Suppressor macrophage treated with lipopolysaccharide for 4 hours (primary cell): ENCODE measurements around the gene SLC35G6.
A peak's percentile ranks its signal among the peaks of the same experiment; 100 is the strongest.
"Not testable (repeated sequence)": the region's sequence is repeated elsewhere in the genome, so short reads cannot be mapped to it uniquely, and the experiment has no call there.

Experiments
- DNase-seq: peaks from one replicate; pipeline ENCODE4 v3.0.0-alpha.2; 2020

SLC35G6 gene

DNA sequence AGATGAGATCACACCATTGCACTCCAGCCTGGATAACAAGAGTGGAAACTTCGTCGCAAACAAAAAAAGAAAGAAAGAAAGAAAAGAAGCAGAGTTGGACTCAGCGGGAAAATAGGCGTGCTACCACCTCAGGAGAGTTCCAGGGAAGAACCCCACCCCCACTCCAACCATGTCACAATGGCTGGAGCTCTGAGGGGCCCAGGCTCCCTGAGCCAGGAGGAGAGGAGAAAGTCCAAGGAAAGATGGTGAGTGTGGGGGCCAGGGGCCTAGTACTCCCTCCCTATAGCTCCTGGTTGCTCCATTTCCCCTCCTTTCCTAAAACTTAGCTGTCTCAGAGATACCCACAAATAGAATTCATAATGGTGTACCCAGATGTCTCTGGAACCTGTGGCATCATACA lies at the start of gene SLC35G6:
TSS of gene SLC35G6 (plus strand) at position 172 of the 400 bp plus-strand sequence. CDS start at position 243, 71 bp downstream.
- not testable (repeated sequence) for DNase-seq

DNA sequence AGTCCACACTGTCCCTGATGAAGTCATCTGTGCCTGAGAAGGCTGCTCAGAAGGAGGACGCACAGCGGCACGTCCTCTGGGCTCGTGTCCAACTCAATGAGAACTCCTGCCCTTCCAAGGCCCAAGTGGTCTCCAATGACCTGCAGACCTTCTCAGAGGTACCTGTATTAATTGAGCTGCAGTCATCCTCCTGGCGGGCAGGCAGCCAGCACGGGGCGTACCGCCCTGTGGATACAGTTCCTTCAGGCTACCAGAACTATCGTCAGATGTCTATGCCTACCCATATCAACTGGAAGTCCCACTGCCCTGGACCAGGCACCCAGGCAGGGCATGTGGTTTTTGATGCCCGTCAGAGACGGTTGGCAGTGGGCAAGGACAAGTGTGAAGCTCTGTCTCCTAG lies 49.0 kb upstream of the SLC35G6 start:
- no peak for DNase-seq

- DNase-seq, result peak; percentile 61
Observed at GRCh38 chr17:7435676-7436555, 45.3 kb upstream of the SLC35G6 start.

- peak; percentile 91 for DNase-seq
Observed at GRCh38 chr17:7436556-7437368, 44.5 kb upstream of the SLC35G6 start.

DNA sequence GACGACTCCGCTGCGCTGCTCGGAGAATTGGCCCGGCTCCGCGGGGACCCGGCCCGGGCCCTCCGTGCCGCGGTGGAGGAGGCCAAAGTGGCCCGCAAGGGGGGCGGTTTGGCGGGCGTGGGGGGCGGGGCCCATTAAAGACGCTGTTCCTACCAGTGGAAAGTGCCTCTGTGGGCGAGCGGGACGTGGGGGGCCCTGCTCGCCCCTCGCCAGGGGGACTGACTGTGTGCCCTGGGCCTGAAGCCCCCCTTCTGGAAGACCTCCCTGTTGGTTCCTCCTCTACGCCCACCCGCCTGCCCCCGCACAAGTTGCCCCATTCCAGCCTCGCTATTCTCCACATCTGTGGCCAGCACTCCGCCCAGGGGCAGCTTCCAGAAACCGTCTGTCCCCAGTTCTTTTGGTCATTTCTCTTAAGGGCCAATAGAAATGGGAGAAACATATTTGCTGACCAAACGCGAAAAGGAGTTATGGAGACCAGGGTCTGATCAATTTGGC lies 43.8 kb upstream of the SLC35G6 start:
- DNase-seq, result no peak

- peak; percentile 66 for DNase-seq
Observed at GRCh38 chr17:7437950-7438614, 43.2 kb upstream of the SLC35G6 start.

- no peak for DNase-seq
Observed at GRCh38 chr17:7438656-7439460, 42.4 kb upstream of the SLC35G6 start.

DNA sequence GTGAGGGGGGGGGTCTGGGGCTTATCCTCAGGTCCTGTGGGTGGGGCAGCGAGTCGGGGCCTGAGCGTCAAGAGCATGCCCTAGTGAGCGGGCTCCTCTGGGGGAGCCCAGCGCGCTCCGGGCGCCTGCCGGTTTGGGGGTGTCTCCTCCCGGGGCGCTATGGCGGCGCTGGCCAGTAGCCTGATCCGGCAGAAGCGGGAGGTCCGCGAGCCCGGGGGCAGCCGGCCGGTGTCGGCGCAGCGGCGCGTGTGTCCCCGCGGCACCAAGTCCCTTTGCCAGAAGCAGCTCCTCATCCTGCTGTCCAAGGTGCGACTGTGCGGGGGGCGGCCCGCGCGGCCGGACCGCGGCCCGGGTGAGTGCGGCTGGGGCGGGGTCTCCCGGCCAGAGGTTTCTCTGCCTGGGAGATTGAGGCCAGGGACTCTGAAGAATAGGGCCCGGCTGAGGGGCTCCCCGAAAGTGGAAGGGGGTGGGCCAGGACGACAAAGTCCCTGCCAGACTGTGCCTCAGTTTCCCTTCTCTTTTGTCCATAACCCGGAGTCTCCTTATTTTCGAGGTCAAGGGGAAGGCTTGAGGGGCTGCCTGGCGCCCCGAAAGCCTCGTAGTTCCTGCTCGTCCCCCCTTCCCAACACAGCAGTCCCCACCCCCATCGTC lies 41.7 kb upstream of the SLC35G6 start, which contains the start of gene FGF11:
TSS of gene FGF11 (plus strand) at position 51 of the 651 bp plus-strand sequence. CDS start at position 160, 109 bp downstream.
- no peak for DNase-seq

DNA sequence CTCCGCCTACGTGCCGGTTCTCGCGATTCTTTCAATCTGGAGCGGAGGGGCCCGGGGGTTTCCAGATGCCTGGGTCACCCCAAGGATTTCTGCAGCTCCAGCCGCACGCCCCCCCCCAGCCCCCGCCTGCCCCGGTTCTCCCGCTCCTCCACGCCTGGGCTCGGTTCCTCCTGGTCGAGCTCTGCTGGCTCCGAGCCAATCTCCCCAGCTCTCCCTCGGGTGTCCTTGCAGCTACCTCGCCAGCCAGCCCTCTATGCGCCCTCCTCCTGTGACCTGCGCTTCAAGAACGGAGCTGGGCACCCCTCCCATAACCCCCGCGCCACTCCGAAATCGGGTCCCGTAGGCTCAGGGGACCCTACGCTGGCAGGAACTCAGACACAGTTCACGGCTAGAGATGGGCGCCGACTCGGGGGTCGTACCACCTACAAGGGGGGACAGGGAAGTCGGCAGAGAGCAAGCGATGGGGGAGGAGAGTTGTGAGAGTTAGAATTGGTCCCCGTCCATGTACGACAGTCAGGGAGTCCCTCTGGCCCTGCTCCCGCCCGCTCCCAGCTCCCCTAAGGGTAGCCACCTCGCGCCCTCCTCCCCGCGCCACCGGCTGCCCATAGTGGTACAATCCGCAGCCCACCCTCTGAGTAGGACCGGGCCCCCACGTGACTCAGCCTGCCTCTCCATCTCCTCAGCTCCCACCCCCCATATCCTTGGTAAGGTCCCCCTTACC lies 41.0 kb upstream of the SLC35G6 start:
- peak; percentile 54 for DNase-seq

- peak; percentile 24 for DNase-seq
Observed at GRCh38 chr17:7440834-7441195, 40.4 kb upstream of the SLC35G6 start.

- no peak for DNase-seq
Observed at GRCh38 chr17:7441266-7441665, 40.0 kb upstream of the SLC35G6 start.

GRCh38 chr17:7442142-7442541 lies 39.1 kb upstream of the SLC35G6 start:
- no peak for DNase-seq

GRCh38 chr17:7443499-7444485 lies 37.5 kb upstream of the SLC35G6 start:
- no peak for DNase-seq

- DNase-seq, result peak; percentile 84
Observed at GRCh38 chr17:7444682-7445618, 36.3 kb upstream of the SLC35G6 start, which contains the start of gene CHRNB1. CHRNB1 (plus strand) TSS chr17:7445061; CDS start chr17:7445128, 67 bp downstream.

GRCh38 chr17:7445619-7445968 lies 35.7 kb upstream of the SLC35G6 start:
- DNase-seq, result no peak

GRCh38 chr17:7448461-7448860 lies 32.8 kb upstream of the SLC35G6 start:
- no peak for DNase-seq

DNA sequence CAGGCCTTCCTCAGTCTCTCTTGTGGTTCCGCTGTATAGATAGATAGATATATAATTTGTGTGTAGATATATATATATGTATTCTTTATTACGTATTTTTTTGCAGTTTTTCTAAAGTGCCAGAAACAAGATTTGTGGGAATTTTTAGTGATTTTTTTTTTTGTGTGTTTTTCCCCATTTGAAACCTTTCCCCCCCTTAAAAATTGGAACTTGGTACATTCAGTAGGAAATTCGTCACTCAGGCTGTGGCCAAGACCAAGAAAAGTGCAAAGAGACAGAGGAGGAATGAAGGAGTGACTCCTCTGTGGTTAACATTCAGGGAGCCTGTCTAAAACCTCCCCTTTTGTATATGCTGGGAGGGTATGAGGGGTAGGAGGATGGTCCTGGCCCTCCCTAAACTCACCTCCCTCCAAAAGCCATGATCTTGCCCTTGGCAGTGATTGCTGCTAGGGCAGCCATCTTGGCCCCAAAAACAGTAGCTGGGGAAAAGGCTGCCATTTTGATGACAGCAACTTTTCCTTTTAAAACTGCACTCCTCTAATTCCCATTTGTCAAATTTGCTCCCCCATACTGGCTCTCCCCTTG lies 21.2 kb upstream of the SLC35G6 start:
- no peak for DNase-seq
